Measurements from ENCODE around the gene SVIL.
"Not testable (repeated sequence)": the region's sequence is repeated elsewhere in the genome, so short reads cannot be mapped to it uniquely, and the experiment has no call there.

The SVIL gene

DNA sequence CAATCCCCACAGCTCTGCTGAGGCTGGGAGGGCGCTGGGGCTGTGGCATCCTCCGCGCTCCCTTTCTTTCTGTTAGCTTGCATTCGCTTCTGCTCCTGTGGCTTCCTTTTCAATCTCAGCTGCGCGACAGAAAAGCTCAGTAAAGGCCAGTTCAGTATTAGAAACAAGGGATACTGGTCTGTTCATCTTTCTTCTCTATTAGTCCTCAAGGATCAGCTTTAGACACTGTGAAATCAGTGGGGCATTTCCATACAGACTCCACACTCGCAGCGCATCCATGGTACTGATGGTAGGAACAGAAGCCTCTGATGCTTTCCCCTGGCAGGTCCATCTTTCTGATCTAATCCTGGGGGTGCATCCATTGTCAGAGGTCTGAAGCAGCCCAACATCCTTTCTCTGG, 182.2 kb downstream of the SVIL start:
- Histone ChIP-seq H2AFZ (ENCODE audit: low read depth, low read length) (no peak overlapping the region), H3K4me2 (ENCODE audit: low read length, poor library complexity, severe bottlenecking) (no peak overlapping the region), H3K27ac (ENCODE audit: low read length, poor library complexity, severe bottlenecking) (no peak overlapping the region), H3K36me3 (ENCODE audit: control insufficient read depth in 1 of 2, insufficient read depth in 2 of 2, low read depth in 1 of 2, low read length in 2 of 2) (peaks cover 13 to 38% of the 10 kb centered on the region in 2 experiments), H3K9ac (ENCODE audit: low read length) (no peak overlapping the region), H3K9me3 (ENCODE audit: control insufficient read depth, low read length) (no peaks in the 10 kb centered on the region), H3K27me3 (ENCODE audit: control insufficient read depth in 1 of 2, insufficient read depth in 1 of 2, low read length in 2 of 2) (no peaks in the 10 kb centered on the region), H3K18ac (ENCODE audit: low read depth in 1 of 2, low read length in 2 of 2) (no peak overlapping the region), H3K4ac (ENCODE audit: low read depth in 1 of 2, low read length in 2 of 2) (no peak overlapping the region), H3K79me1 (replicated peaks; ENCODE audit: low read length, poor library complexity, severe bottlenecking) (peaks cover 2% of the 10 kb centered on the region), H3K14ac (ENCODE audit: low read length in 2 of 2) (no peak overlapping the region), H3K23ac (ENCODE audit: low read length in 2 of 2) (no peak overlapping the region), H3K4me3 (ENCODE audit: insufficient read depth in 1 of 2, low read depth in 1 of 2, low read length in 2 of 2) (no peak overlapping the region), H2BK15ac (ENCODE audit: low read depth, poor library complexity, severe bottlenecking) (no peak overlapping the region), H3K4me1 (ENCODE audit: control insufficient read depth, insufficient read depth, low read depth, low read length) (peaks cover 1% of the 10 kb centered on the region), H4K91ac (ENCODE audit: low read length) (no peak overlapping the region), H4K8ac (ENCODE audit: low read length) (no peak overlapping the region), H2BK12ac (ENCODE audit: low read length in 2 of 2) (no peak overlapping the region), H2BK5ac (ENCODE audit: low read depth, low read length, poor library complexity, severe bottlenecking) (no peak overlapping the region), H2AK5ac (ENCODE audit: low read length, severe bottlenecking) (no peak overlapping the region), H2BK120ac (ENCODE audit: low read depth, low read length) (no peak overlapping the region)
- DNase-seq: no peak
- 97% methylated on average over 8 of the region's 8 CpGs for WGBS

GRCh38 chr10:29451946-29452345, 182.8 kb downstream of the SVIL start:
- WGBS: 68% methylated on average over 4 of the region's 4 CpGs

DNA sequence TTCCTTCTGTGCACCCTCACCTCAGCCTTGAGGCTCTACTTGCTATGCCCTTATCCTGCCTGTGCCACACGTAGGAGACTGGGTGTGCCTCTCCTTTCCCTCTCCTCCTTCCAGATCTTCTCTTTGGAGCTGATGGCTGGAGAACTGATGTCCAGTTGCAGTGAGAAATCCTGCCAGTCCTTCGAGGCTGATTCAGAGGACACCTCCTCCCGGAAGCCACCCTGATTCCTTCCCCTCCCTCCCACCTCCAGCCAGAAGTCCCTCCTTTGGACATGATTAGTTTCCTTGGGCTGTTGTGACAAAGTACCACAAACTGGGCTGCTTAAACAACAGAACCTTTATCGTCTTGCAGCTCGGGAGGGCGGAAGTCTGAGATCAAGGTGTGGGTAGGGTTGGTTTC, 184.4 kb downstream of the SVIL start:
- no peak overlapping the region for H2BK120ac ChIP-seq (ENCODE audit: low read depth, low read length)
- H3K27ac ChIP-seq (ENCODE audit: low read length, poor library complexity, severe bottlenecking): no peak overlapping the region
- no peak overlapping the region for H4K91ac ChIP-seq (ENCODE audit: low read length)
- no peak overlapping the region for H2AFZ ChIP-seq (ENCODE audit: low read depth, low read length)
- H2AK5ac ChIP-seq (ENCODE audit: low read length, severe bottlenecking): no peak overlapping the region
- H3K4me1 ChIP-seq (ENCODE audit: control insufficient read depth, insufficient read depth, low read depth, low read length): peaks cover 1% of the 10 kb centered on the region
- no peak overlapping the region for H3K4me3 ChIP-seq (ENCODE audit: insufficient read depth in 1 of 2, low read depth in 1 of 2, low read length in 2 of 2)
- H2BK15ac ChIP-seq (ENCODE audit: low read depth, poor library complexity, severe bottlenecking): no peak overlapping the region
- H3K9me3 ChIP-seq (ENCODE audit: control insufficient read depth, low read length): no peaks in the 10 kb centered on the region
- no peak overlapping the region for H3K23ac ChIP-seq (ENCODE audit: low read length in 2 of 2)
- H3K79me1 ChIP-seq (replicated peaks; ENCODE audit: low read length, poor library complexity, severe bottlenecking): no peaks in the 10 kb centered on the region
- H3K9ac ChIP-seq (ENCODE audit: low read length): no peak overlapping the region
- WGBS: 96% methylated on average over 6 of the region's 6 CpGs
- no peak overlapping the region for H2BK12ac ChIP-seq (ENCODE audit: low read length in 2 of 2)
- H3K36me3 ChIP-seq (ENCODE audit: control insufficient read depth in 1 of 2, insufficient read depth in 2 of 2, low read depth in 1 of 2, low read length in 2 of 2): peaks cover 4 to 19% of the 10 kb centered on the region in 2 experiments
- no peak overlapping the region for H3K18ac ChIP-seq (ENCODE audit: low read depth in 1 of 2, low read length in 2 of 2)
- H3K14ac ChIP-seq (ENCODE audit: low read length in 2 of 2): no peak overlapping the region
- H3K4me2 ChIP-seq (ENCODE audit: low read length, poor library complexity, severe bottlenecking): no peak overlapping the region
- H2BK5ac ChIP-seq (ENCODE audit: low read depth, low read length, poor library complexity, severe bottlenecking): no peak overlapping the region
- H4K8ac ChIP-seq (ENCODE audit: low read length): no peak overlapping the region
- DNase-seq: no peak
- H3K4ac ChIP-seq (ENCODE audit: low read depth in 1 of 2, low read length in 2 of 2): no peak overlapping the region
- H3K27me3 ChIP-seq (ENCODE audit: control insufficient read depth in 1 of 2, insufficient read depth in 1 of 2, low read length in 2 of 2): no peaks in the 10 kb centered on the region

More at GRCh38 chr10:29451946-29452345, 182.8 kb downstream of the SVIL start:
- Histone ChIP-seq H3K4me3 (ENCODE audit: insufficient read depth in 1 of 2, low read depth in 1 of 2, low read length in 2 of 2) (no peak overlapping the region), H3K4me2 (ENCODE audit: low read length, poor library complexity, severe bottlenecking) (no peak overlapping the region), H2BK12ac (ENCODE audit: low read length in 2 of 2) (no peak overlapping the region), H2BK15ac (ENCODE audit: low read depth, poor library complexity, severe bottlenecking) (no peak overlapping the region), H3K9me3 (ENCODE audit: control insufficient read depth, low read length) (no peaks in the 10 kb centered on the region), H3K79me1 (replicated peaks; ENCODE audit: low read length, poor library complexity, severe bottlenecking) (peaks cover 2% of the 10 kb centered on the region), H4K8ac (ENCODE audit: low read length) (no peak overlapping the region), H4K91ac (ENCODE audit: low read length) (no peak overlapping the region), H3K36me3 (ENCODE audit: control insufficient read depth in 1 of 2, insufficient read depth in 2 of 2, low read depth in 1 of 2, low read length in 2 of 2) (peaks cover 13 to 32% of the 10 kb centered on the region in 2 experiments), H3K14ac (ENCODE audit: low read length in 2 of 2) (no peak overlapping the region), H3K4me1 (ENCODE audit: control insufficient read depth, insufficient read depth, low read depth, low read length) (peaks cover 1% of the 10 kb centered on the region), H3K4ac (ENCODE audit: low read depth in 1 of 2, low read length in 2 of 2) (no peak overlapping the region), H3K9ac (ENCODE audit: low read length) (no peak overlapping the region), H2BK120ac (ENCODE audit: low read depth, low read length) (no peak overlapping the region), H2AK5ac (ENCODE audit: low read length, severe bottlenecking) (no peak overlapping the region), H3K18ac (ENCODE audit: low read depth in 1 of 2, low read length in 2 of 2) (no peak overlapping the region), H3K27me3 (ENCODE audit: control insufficient read depth in 1 of 2, insufficient read depth in 1 of 2, low read length in 2 of 2) (no peaks in the 10 kb centered on the region), H2AFZ (ENCODE audit: low read depth, low read length) (no peak overlapping the region), H2BK5ac (ENCODE audit: low read depth, low read length, poor library complexity, severe bottlenecking) (no peak overlapping the region), H3K23ac (ENCODE audit: low read length in 2 of 2) (no peak overlapping the region), H3K27ac (ENCODE audit: low read length, poor library complexity, severe bottlenecking) (no peak overlapping the region)
- no peak for DNase-seq

- peak; percentile 60 for DNase-seq
Measured at GRCh38 chr10:29448756-29449592, 185.8 kb downstream of the SVIL start.

More at GRCh38 chr10:29448756-29449592, 185.8 kb downstream of the SVIL start:
- H2AK5ac ChIP-seq (ENCODE audit: low read length, severe bottlenecking); H3K4me2 ChIP-seq (ENCODE audit: low read length, poor library complexity, severe bottlenecking); H4K91ac ChIP-seq (ENCODE audit: low read length); H3K14ac ChIP-seq (ENCODE audit: low read length in 2 of 2); H2BK12ac ChIP-seq (ENCODE audit: low read length in 2 of 2); H3K79me1 ChIP-seq (replicated peaks; ENCODE audit: low read length, poor library complexity, severe bottlenecking); H3K27ac ChIP-seq (ENCODE audit: low read length, poor library complexity, severe bottlenecking); H3K9me3 ChIP-seq (ENCODE audit: control insufficient read depth, low read length); H2BK5ac ChIP-seq (ENCODE audit: low read depth, low read length, poor library complexity, severe bottlenecking); H4K8ac ChIP-seq (ENCODE audit: low read length); H3K27me3 ChIP-seq (ENCODE audit: control insufficient read depth in 1 of 2, insufficient read depth in 1 of 2, low read length in 2 of 2); H2AFZ ChIP-seq (ENCODE audit: low read depth, low read length); H3K4me1 ChIP-seq (ENCODE audit: control insufficient read depth, insufficient read depth, low read depth, low read length); H3K18ac ChIP-seq (ENCODE audit: low read depth in 1 of 2, low read length in 2 of 2); H3K4me3 ChIP-seq (ENCODE audit: insufficient read depth in 1 of 2, low read depth in 1 of 2, low read length in 2 of 2); H3K23ac ChIP-seq (ENCODE audit: low read length in 2 of 2); H2BK15ac ChIP-seq (ENCODE audit: low read depth, poor library complexity, severe bottlenecking); H3K36me3 ChIP-seq (ENCODE audit: control insufficient read depth in 1 of 2, insufficient read depth in 2 of 2, low read depth in 1 of 2, low read length in 2 of 2); H3K4ac ChIP-seq (ENCODE audit: low read depth in 1 of 2, low read length in 2 of 2); H3K9ac ChIP-seq (ENCODE audit: low read length); H2BK120ac ChIP-seq (ENCODE audit: low read depth, low read length): not testable (repeated sequence)
- WGBS: 50% methylated on average over 15 of the region's 21 CpGs
